Measurements from ENCODE around the gene ZNF597.

Gene ZNF597

GRCh38 chr16:3454093-3454492, 10.8 kb upstream of the ZNF597 start:
- no peak for DNase-seq

GRCh38 chr16:3444032-3444388, 706 bp upstream of the ZNF597 start:
- no peak for DNase-seq

- no peak for DNase-seq
Observed at GRCh38 chr16:3439637-3440036, 3.7 kb downstream of the ZNF597 start.

GRCh38 chr16:3434373-3434772, 8.9 kb downstream of the ZNF597 start:
- no peak for DNase-seq

- peak; percentile 49 for DNase-seq
Observed at GRCh38 chr16:3431779-3432219, 11.5 kb downstream of the ZNF597 start.

- no peak for DNase-seq
Observed at GRCh38 chr16:3413730-3414379, 29.4 kb downstream of the ZNF597 start.

GRCh38 chr16:3408561-3409197, 34.6 kb downstream of the ZNF597 start:
- DNase-seq: no peak

- DNase-seq: no peak
Observed at GRCh38 chr16:3401719-3402397, 41.4 kb downstream of the ZNF597 start.

- DNase-seq: peak; percentile 100
Observed at GRCh38 chr16:3400779-3401688, 42.3 kb downstream of the ZNF597 start, which contains the start of the genes ZNF174 and ZSCAN32. Gene ZNF174, plus strand, starts transcription at chr16:3401215. Its CDS starts 790 bp downstream, at chr16:3402005. Gene ZSCAN32, minus strand, starts transcription at chr16:3401004. Its CDS starts 3,447 bp downstream, at chr16:3397557.

GRCh38 chr16:3400446-3400778, 42.9 kb downstream of the ZNF597 start:
- DNase-seq: no peak

GRCh38 chr16:3389663-3390338, 53.5 kb downstream of the ZNF597 start:
- DNase-seq: no peak

GRCh38 chr16:3388325-3388724, 55.0 kb downstream of the ZNF597 start:
- DNase-seq: no peak

GRCh38 chr16:3383045-3383448, 60.3 kb downstream of the ZNF597 start:
- no peak for DNase-seq
